H1 (cell line): ENCODE data around the gene AGPAT4. TPM values are rescaled to one million over a fixed set of nuclear protein-coding genes. Genes with fewer than 3 reads are reported as not detected.

Experiments used
- CTCF ChIA-PET: fragments of 300-600 bp; sonication (Branson Sonifier 250); formaldehyde crosslinking; loops from one replicate; lab custom pipeline; 2021; ENCODE audit not compliant: partially characterized antibody; lab: Charles Lee
- POLR2A ChIA-PET: fragments of 300-600 bp; sonication (Branson Sonifier 250); formaldehyde crosslinking; loops from one replicate; lab custom pipeline; 2021; ENCODE audit warnings: inconsistent platforms; ENCODE audit not compliant: partially characterized antibody; lab: Charles Lee
- DNase-seq, 2 experiments: peaks; one replicate each; pipeline versions ENCODE4 v3.0.0 to v3.0.0-alpha.2; 2010 to 2022; ENCODE audit warnings: low spot score in 2 of 2, low read depth in 1 of 2, mixed read lengths in 1 of 2
- FAIRE-seq: peaks from 2 replicates; lab custom pipeline; 2011; peaks lifted over from hg19 to GRCh38; lab: Jason Lieb, UNC
- H2AFZ ChIP-seq: 2 replicates; pipeline ENCODE4 v1.8.1; 2012; ENCODE audit warnings: low read length, inconsistent platforms
- H2AK5ac ChIP-seq: 2 replicates; pipeline ENCODE4 v1.6.1; 2013; ENCODE audit warnings: low read depth, low read length
- H2BK120ac ChIP-seq: replicated peaks from 2 replicates; pipeline ENCODE3; 2013; ENCODE audit warnings: low read depth, low read length, inconsistent platforms
- H2BK12ac ChIP-seq: 2 replicates; pipeline ENCODE4 v1.6.1; 2013; ENCODE audit warnings: low read depth, low read length
- H2BK15ac ChIP-seq: 2 replicates; pipeline ENCODE4 v1.6.1; 2013; ENCODE audit warnings: low read length
- H2BK20ac ChIP-seq: 2 replicates; pipeline ENCODE4 v1.6.1; 2013; ENCODE audit warnings: low read length
- H2BK5ac ChIP-seq: 2 replicates; pipeline ENCODE4 v1.6.1; 2013; ENCODE audit warnings: low read depth, low read length
- H3K14ac ChIP-seq: 2 replicates; pipeline ENCODE4 v1.6.1; 2013; ENCODE audit warnings: inconsistent platforms; ENCODE audit not compliant: insufficient read length
- H3K18ac ChIP-seq: 2 replicates; pipeline ENCODE4 v1.6.1; 2013; ENCODE audit warnings: low read length; ENCODE audit errors: extremely low read depth
- H3K23ac ChIP-seq: 2 replicates; pipeline ENCODE4 v1.6.1; 2013; ENCODE audit warnings: inconsistent platforms; ENCODE audit not compliant: insufficient read length
- H3K23me2 ChIP-seq: 2 replicates; pipeline ENCODE4 v1.6.1; 2013; ENCODE audit warnings: low read depth, low read length
- H3K27ac ChIP-seq: 2 replicates; pipeline ENCODE4 v1.6.1; 2011; ENCODE audit warnings: low read depth, low read length, inconsistent platforms
- H3K27me3 ChIP-seq, 4 experiments: replicated peaks in 1 of 4; 1 replicate in 1 of 4; 2 replicates in 3 of 4; pipeline versions ENCODE4 v1.6.1 to v1.8.1; 2011 to 2013; ENCODE audit warnings: low read length in 3 of 4, mild to moderate bottlenecking in 3 of 4, inconsistent platforms in 2 of 4, mixed read lengths in 2 of 4, moderate library complexity in 1 of 4; ENCODE audit not compliant: control insufficient read depth in 3 of 4, insufficient read depth in 3 of 4; ENCODE audit errors: extremely low read depth in 1 of 4
- H3K36me3 ChIP-seq, 4 experiments: 2 replicates each; pipeline versions ENCODE4 v1.6.1 to v1.8.1; 2011 to 2013; ENCODE audit warnings: mild to moderate bottlenecking in 4 of 4, low read length in 3 of 4, moderate library complexity in 2 of 4, control low read depth in 1 of 4, inconsistent platforms in 1 of 4; ENCODE audit not compliant: insufficient read depth in 4 of 4, control insufficient read depth in 2 of 4
- H3K4ac ChIP-seq: replicated peaks from 2 replicates; pipeline ENCODE3; 2013; ENCODE audit warnings: low read length, low read depth, mixed read lengths, inconsistent platforms; ENCODE audit not compliant: insufficient read length
- H3K4me1 ChIP-seq, 4 experiments: replicated peaks in 1 of 4; 1 replicate in 1 of 4; 2 replicates in 3 of 4; pipeline versions ENCODE4 v1.6.1 to v1.8.1; 2011 to 2013; ENCODE audit warnings: low read length in 3 of 4, inconsistent platforms in 2 of 4, mixed read lengths in 1 of 4; ENCODE audit not compliant: insufficient read depth in 4 of 4, control insufficient read depth in 3 of 4
- H3K4me2 ChIP-seq, 2 experiments: 2 replicates each; pipeline versions ENCODE4 v1.6.1 to v1.8.1; 2011 to 2013; ENCODE audit warnings: low read depth in 2 of 2, low read length in 2 of 2, control low read depth in 1 of 2, inconsistent platforms in 1 of 2, mild to moderate bottlenecking in 1 of 2; ENCODE audit not compliant: insufficient read depth in 1 of 2
- H3K4me3 ChIP-seq, 4 experiments: fragments of 200-600, 300-600 bp in 1 of 4; sonication (generic), shearing (Covaris generic), sonication (Bioruptor Twin) in 1 of 4; 2 replicates each; pipeline versions ENCODE4 v1.5.1 to v1.8.1; 2011 to 2016; ENCODE audit warnings: low read length in 4 of 4, low read depth in 3 of 4, control low read depth in 2 of 4, inconsistent platforms in 2 of 4, mild to moderate bottlenecking in 2 of 4, mixed read lengths in 1 of 4, moderate library complexity in 1 of 4; ENCODE audit not compliant: insufficient read depth in 2 of 4; ENCODE audit errors: extremely low read depth in 1 of 4
- H3K56ac ChIP-seq: replicated peaks from 2 replicates; pipeline ENCODE3; 2013; ENCODE audit warnings: low read depth, mild to moderate bottlenecking, mixed read lengths, low read length, inconsistent platforms; ENCODE audit not compliant: insufficient read length
- H3K79me1 ChIP-seq: 2 replicates; pipeline ENCODE4 v1.6.1; 2013; ENCODE audit warnings: low read depth, low read length, control low read depth
- H3K79me2 ChIP-seq, 2 experiments: 2 replicates each; pipeline versions ENCODE4 v1.6.1 to v1.8.1; 2012 to 2013; ENCODE audit warnings: low read length in 2 of 2, mild to moderate bottlenecking in 2 of 2, inconsistent platforms in 1 of 2; ENCODE audit not compliant: insufficient read depth in 2 of 2, control insufficient read depth in 1 of 2
- H3K9ac ChIP-seq, 4 experiments: replicated peaks in 1 of 4; 1 replicate in 1 of 4; 2 replicates in 3 of 4; pipeline versions ENCODE4 v1.6.1 to v1.8.1; 2011 to 2013; ENCODE audit warnings: low read depth in 3 of 4, low read length in 3 of 4, control low read depth in 2 of 4, mild to moderate bottlenecking in 2 of 4, moderate library complexity in 2 of 4, inconsistent platforms in 1 of 4; ENCODE audit errors: extremely low read depth in 1 of 4
- H3K9me3 ChIP-seq, 2 experiments: 2 replicates each; pipeline versions ENCODE4 v1.6.1 to v1.8.1; 2012 to 2013; ENCODE audit warnings: mild to moderate bottlenecking in 2 of 2, moderate library complexity in 2 of 2, control low read depth in 1 of 2, inconsistent platforms in 1 of 2, low read depth in 1 of 2, low read length in 1 of 2, mixed read lengths in 1 of 2; ENCODE audit not compliant: insufficient read depth in 2 of 2
- H4K20me1 ChIP-seq, 2 experiments: replicated peaks in 1 of 2; 2 replicates each; pipeline versions ENCODE3 to v1.8.1; 2011 to 2013; ENCODE audit warnings: inconsistent platforms in 2 of 2, low read length in 2 of 2, mild to moderate bottlenecking in 1 of 2; ENCODE audit not compliant: insufficient read depth in 2 of 2, control insufficient read depth in 1 of 2
- H4K5ac ChIP-seq: 2 replicates; pipeline ENCODE4 v1.6.1; 2013; ENCODE audit warnings: low read length, low read depth, mixed read lengths, inconsistent platforms; ENCODE audit not compliant: insufficient read length
- H4K8ac ChIP-seq: 2 replicates; pipeline ENCODE4 v1.8.0; 2013; ENCODE audit warnings: mild to moderate bottlenecking, moderate library complexity, low read length, inconsistent platforms; ENCODE audit not compliant: insufficient read depth; ENCODE audit errors: extremely low read depth
- H4K91ac ChIP-seq: replicated peaks from 2 replicates; pipeline ENCODE3; 2013; ENCODE audit warnings: low read length, mixed read lengths, inconsistent platforms; ENCODE audit not compliant: insufficient read length
- EZH2 ChIP-seq: fragments of 200-600 bp; sonication (generic); IDR thresholded peaks from 2 replicates; pipeline ENCODE4 v1.7.1; 2012; ENCODE audit warnings: low read depth, mild to moderate bottlenecking, moderate library complexity, low read length, inconsistent platforms; ENCODE audit not compliant: severe bottlenecking
- GABPA ChIP-seq: IDR thresholded peaks from 2 replicates; pipeline ENCODE4 v1.6.1; 2011; ENCODE audit warnings: mild to moderate bottlenecking, low read length, moderate library complexity, borderline replicate concordance; ENCODE audit not compliant: insufficient read depth
- NANOG ChIP-seq: IDR thresholded peaks from 2 replicates; pipeline ENCODE4 v1.6.1; 2011; ENCODE audit warnings: low read length, low read depth, mild to moderate bottlenecking, inconsistent platforms; ENCODE audit not compliant: insufficient read depth, poor library complexity, severe bottlenecking
- NRF1 ChIP-seq: IDR thresholded peaks from 2 replicates; pipeline ENCODE4 v1.6.1; 2011; ENCODE audit warnings: mild to moderate bottlenecking, low read depth, low read length, improper control_type of control experiment
- POLR2A ChIP-seq, 2 experiments: IDR thresholded peaks; 1 replicate in 1 of 2; 2 replicates in 1 of 2; pipeline ENCODE4 v1.6.1; 2011; ENCODE audit warnings: low read depth in 2 of 2, low read length in 2 of 2, mild to moderate bottlenecking in 2 of 2; ENCODE audit errors: control extremely low read depth in 1 of 2
- POLR2AphosphoS5 ChIP-seq: IDR thresholded peaks from 2 replicates; pipeline ENCODE4 v1.6.1; 2011; ENCODE audit warnings: low read depth, low read length
- SAP30 ChIP-seq: fragments of 300-600 bp; sonication (generic); IDR thresholded peaks from 2 replicates; pipeline ENCODE4 v1.7.1; 2012; ENCODE audit warnings: low read length, moderate library complexity, mild to moderate bottlenecking, inconsistent platforms; ENCODE audit not compliant: insufficient read depth, insufficient replicate concordance
- SP2 ChIP-seq: IDR thresholded peaks from 2 replicates; pipeline ENCODE4 v1.6.1; 2012; ENCODE audit warnings: mild to moderate bottlenecking, low read length, inconsistent platforms
- SRF ChIP-seq: IDR thresholded peaks from 2 replicates; pipeline ENCODE4 v1.6.1; 2011; ENCODE audit warnings: mild to moderate bottlenecking, low read depth, low read length, moderate library complexity
- TAF1 ChIP-seq: IDR thresholded peaks from 2 replicates; pipeline ENCODE4 v1.6.1; 2011; ENCODE audit warnings: mild to moderate bottlenecking, low read depth, low read length
- WGBS, 2 experiments: shearing (Covaris generic) in 1 of 2; methylation state at CpG; one replicate each; pipeline versions ENCODE4 v1.1.6 to v1.1.7; 2013 to 2015; ENCODE audit warnings: low lambda C conversion rate in 2 of 2, mixed read lengths in 2 of 2, inconsistent platforms in 1 of 2, low coverage in 1 of 2, missing lambda C conversion rate in 1 of 2; ENCODE audit not compliant: insufficient replicate concordance in 2 of 2, insufficient coverage in 1 of 2, insufficient read length in 1 of 2; ENCODE audit errors: extremely low coverage in 1 of 2, missing lambda C conversion rate in 1 of 2; 5-methylcytosine and 5-hydroxymethylcytosine counted together
- polyA plus RNA-seq, 7 experiments: library from polyadenylated mRNA; depleted of rRNA in 3 of 7; stranded (reverse) in 5 of 7; unstranded in 2 of 7; fragments of >200 nt in 5 of 7; fragments of 200-250 nt in 2 of 7; gene quantifications; 1 replicate in 5 of 7; 2 replicates in 1 of 7; 4 replicates in 1 of 7; pipeline versions ENCODE4 v1.2.1 to v1.2.3, GENCODE V29; 2011 to 2013; ENCODE audit warnings: missing spikeins in 2 of 7, mixed read lengths in 2 of 7
- total RNA-seq: library from RNA; stranded (reverse); fragmentation: NEBNext Ultra II Directional; extraction: Animal tissue kit (Norgen Biotek cat#: 25700); gene quantifications from 2 replicates; pipeline ENCODE4 v1.2.1, GENCODE V29; 2021

AGPAT4 gene
- total and polyA plus RNA-seq, 2 of the 8 experiments (the other 6 are each of a cell fraction or from before 2014, with no cell fraction given): 13.5 to 23.8 TPM

- H3K4ac ChIP-seq: no peak overlapping the region
- H2BK15ac ChIP-seq: no peak overlapping the region
- FAIRE-seq (no peak), DNase-seq (peak in 1 of 2 experiments; percentile 45)
- no peak overlapping the region for H3K4me3 ChIP-seq
- no peak overlapping the region for H3K56ac ChIP-seq
- no peak overlapping the region for H4K5ac ChIP-seq
- WGBS, 2 experiments: 80% methylated on average over 8 of the region's 8 CpGs; no CpG with 5 or more reads in 1 of the 2 experiments
- no peak overlapping the region for H2BK12ac ChIP-seq
- peaks cover 3% of the 10 kb centered on the region for H3K79me1 ChIP-seq
- H3K4me2 ChIP-seq: no peak overlapping the region
- H3K79me2 ChIP-seq: peaks cover 4 to 91% of the 10 kb centered on the region in 2 experiments
- H2AK5ac ChIP-seq: no peak overlapping the region
- no peak overlapping the region for H3K18ac ChIP-seq
- H3K14ac ChIP-seq: no peak overlapping the region
- ChIA-PET POLR2A (interaction anchor here (1.2 kb wide), 1 partner anchor 23 kb away, joined by 8 read pairs; the partner anchor contains the start of gene AGPAT4), CTCF (interaction anchor here (1.1 to 1.7 kb wide), 3 partner anchors 11 to 120 kb away, joined by 7 to 11 read pairs (median 7); no protein-coding TSS in a partner anchor)
- H3K23me2 ChIP-seq: no peaks in the 10 kb centered on the region
- H4K8ac ChIP-seq: no peak overlapping the region
- H3K36me3 ChIP-seq: no peaks in the 10 kb centered on the region; a peak in 2 of 8 replicates
- peaks cover 0 to 3% (median 2%) of the 10 kb centered on the region in 4 experiments; a peak in 4 of 7 replicates for H3K4me1 ChIP-seq
- H3K23ac ChIP-seq: no peak overlapping the region
- H3K9ac ChIP-seq: no peak overlapping the region
- no peak overlapping the region for H2BK20ac ChIP-seq
- no peak overlapping the region for H3K27ac ChIP-seq
- peaks cover 3 to 14% of the 10 kb centered on the region in 2 experiments for H4K20me1 ChIP-seq
- H2BK5ac ChIP-seq: no peak overlapping the region
- no peaks in the 10 kb centered on the region for H3K9me3 ChIP-seq
- H4K91ac ChIP-seq: no peak overlapping the region
- no peak overlapping the region for H2AFZ ChIP-seq
- H3K27me3 ChIP-seq: no peaks in the 10 kb centered on the region
- TF ChIP-seq POLR2AphosphoS5 (no peak), SAP30 (no peak), POLR2A (IDR thresholded peaks at IDR 0.05; ENCODE audit: control extremely low read depth in 1 of 2, low read depth in 2 of 2, low read length in 2 of 2) (no peak), NRF1 (no peak), GABPA (no peak), TAF1 (no peak), SRF (no peak), SP2 (no peak), EZH2 (no peak), NANOG (no peak)
- no peak overlapping the region for H2BK120ac ChIP-seq
Observed at GRCh38 chr6:161251345-161251744, 22.5 kb downstream of the AGPAT4 start.
